ENCODE data around the gene KRTAP4-3.
"Not testable (repeated sequence)": the region's sequence is repeated elsewhere in the genome, so short reads cannot be mapped to it uniquely, and the experiment has no call there.

The KRTAP4-3 gene

GRCh38 chr17:41150026-41150425 is 18.0 kb downstream of the KRTAP4-3 start:
- no peaks in the 10 kb centered on the region for H3K4me1 ChIP-seq (ENCODE audit: control insufficient read depth, insufficient read depth, low read length)
- no peak overlapping the region for H3K9ac ChIP-seq (ENCODE audit: low read length)
- no peaks in the 10 kb centered on the region for H3K27me3 ChIP-seq (replicated peaks; ENCODE audit: control insufficient read depth, insufficient read depth, low read length)
- H3K4me3 ChIP-seq (ENCODE audit: low read length), result no peak overlapping the region
- H3K9me3 ChIP-seq (ENCODE audit: control insufficient read depth, low read length), result no peaks in the 10 kb centered on the region
- no peak for DNase-seq (ENCODE audit: low read depth)
- no peaks in the 10 kb centered on the region for H3K36me3 ChIP-seq (ENCODE audit: control insufficient read depth, insufficient read depth, low read length, severe bottlenecking)

- Histone ChIP-seq H3K9ac (ENCODE audit: low read length) (no peak within 1 kb of the TSS), H3K4me3 (ENCODE audit: low read length) (no peak within 1 kb of the TSS), H3K4me1 (ENCODE audit: control insufficient read depth, insufficient read depth, low read length) (no peaks in the 10 kb centered on the region), H3K9me3 (ENCODE audit: control insufficient read depth, low read length) (no peaks in the 10 kb centered on the region), H3K27me3 (replicated peaks; ENCODE audit: control insufficient read depth, insufficient read depth, low read length) (no peaks in the 10 kb centered on the region), H3K36me3 (ENCODE audit: control insufficient read depth, insufficient read depth, low read length, severe bottlenecking) (no peaks in the 10 kb centered on the region)
- DNase-seq (ENCODE audit: low read depth), result no peak
Measured at GRCh38 chr17:41149652-41149985, 18.4 kb downstream of the KRTAP4-3 start, which contains the start of gene KRTAP4-5. KRTAP4-5 (minus strand) TSS chr17:41149825; CDS start chr17:41149767, 58 bp downstream.

GRCh38 chr17:41148971-41149651 is 18.9 kb downstream of the KRTAP4-3 start:
- H3K9me3 ChIP-seq (ENCODE audit: control insufficient read depth, low read length); H3K4me1 ChIP-seq (ENCODE audit: control insufficient read depth, insufficient read depth, low read length); H3K27me3 ChIP-seq (replicated peaks; ENCODE audit: control insufficient read depth, insufficient read depth, low read length); H3K36me3 ChIP-seq (ENCODE audit: control insufficient read depth, insufficient read depth, low read length, severe bottlenecking); H3K4me3 ChIP-seq (ENCODE audit: low read length); H3K9ac ChIP-seq (ENCODE audit: low read length); DNase-seq (ENCODE audit: low read depth): not testable (repeated sequence)

GRCh38 chr17:41147531-41148204 is 20.4 kb downstream of the KRTAP4-3 start:
- DNase-seq (ENCODE audit: low read depth), result no peak
- H3K4me3 ChIP-seq (ENCODE audit: low read length), result no peak overlapping the region
- peaks cover 11% of the 10 kb centered on the region for H3K9me3 ChIP-seq (ENCODE audit: control insufficient read depth, low read length)
- no peaks in the 10 kb centered on the region for H3K27me3 ChIP-seq (replicated peaks; ENCODE audit: control insufficient read depth, insufficient read depth, low read length)
- H3K36me3 ChIP-seq (ENCODE audit: control insufficient read depth, insufficient read depth, low read length, severe bottlenecking), result no peaks in the 10 kb centered on the region
- no peaks in the 10 kb centered on the region for H3K4me1 ChIP-seq (ENCODE audit: control insufficient read depth, insufficient read depth, low read length)
- no peak overlapping the region for H3K9ac ChIP-seq (ENCODE audit: low read length)

GRCh38 chr17:41145261-41145660 is 22.8 kb downstream of the KRTAP4-3 start:
- Histone ChIP-seq H3K4me1 (ENCODE audit: control insufficient read depth, insufficient read depth, low read length) (no peaks in the 10 kb centered on the region), H3K9me3 (ENCODE audit: control insufficient read depth, low read length) (peaks cover 13% of the 10 kb centered on the region), H3K27me3 (replicated peaks; ENCODE audit: control insufficient read depth, insufficient read depth, low read length) (no peaks in the 10 kb centered on the region)

GRCh38 chr17:41144846-41145245 is 23.2 kb downstream of the KRTAP4-3 start:
- no peak for DNase-seq (ENCODE audit: low read depth)
- no peaks in the 10 kb centered on the region for H3K4me1 ChIP-seq (ENCODE audit: control insufficient read depth, insufficient read depth, low read length)
- H3K9me3 ChIP-seq (ENCODE audit: control insufficient read depth, low read length), result peaks cover 13% of the 10 kb centered on the region
- no peak overlapping the region for H3K4me3 ChIP-seq (ENCODE audit: low read length)
- H3K36me3 ChIP-seq (ENCODE audit: control insufficient read depth, insufficient read depth, low read length, severe bottlenecking), result no peaks in the 10 kb centered on the region
- H3K27me3 ChIP-seq (replicated peaks; ENCODE audit: control insufficient read depth, insufficient read depth, low read length), result no peaks in the 10 kb centered on the region
- H3K9ac ChIP-seq (ENCODE audit: low read length), result no peak overlapping the region

More at GRCh38 chr17:41145261-41145660, 22.8 kb downstream of the KRTAP4-3 start:
- Histone ChIP-seq H3K36me3 (ENCODE audit: control insufficient read depth, insufficient read depth, low read length, severe bottlenecking) (no peaks in the 10 kb centered on the region), H3K4me3 (ENCODE audit: low read length) (no peak overlapping the region), H3K9ac (ENCODE audit: low read length) (no peak overlapping the region)
- DNase-seq (ENCODE audit: low read depth), result no peak

- Histone ChIP-seq H3K9ac (ENCODE audit: low read length) (no peak overlapping the region), H3K4me1 (ENCODE audit: control insufficient read depth, insufficient read depth, low read length) (no peaks in the 10 kb centered on the region), H3K9me3 (ENCODE audit: control insufficient read depth, low read length) (peaks cover 13% of the 10 kb centered on the region), H3K4me3 (ENCODE audit: low read length) (no peak overlapping the region), H3K27me3 (replicated peaks; ENCODE audit: control insufficient read depth, insufficient read depth, low read length) (no peaks in the 10 kb centered on the region), H3K36me3 (ENCODE audit: control insufficient read depth, insufficient read depth, low read length, severe bottlenecking) (no peaks in the 10 kb centered on the region)
- no peak for DNase-seq (ENCODE audit: low read depth)
Measured at GRCh38 chr17:41141361-41141760, 26.7 kb downstream of the KRTAP4-3 start.

- Histone ChIP-seq H3K4me1 (ENCODE audit: control insufficient read depth, insufficient read depth, low read length) (no peaks in the 10 kb centered on the region), H3K4me3 (ENCODE audit: low read length) (no peak within 1 kb of the TSS), H3K9ac (ENCODE audit: low read length) (no peak within 1 kb of the TSS), H3K9me3 (ENCODE audit: control insufficient read depth, low read length) (peaks cover 13% of the 10 kb centered on the region), H3K27me3 (replicated peaks; ENCODE audit: control insufficient read depth, insufficient read depth, low read length) (no peaks in the 10 kb centered on the region), H3K36me3 (ENCODE audit: control insufficient read depth, insufficient read depth, low read length, severe bottlenecking) (no peaks in the 10 kb centered on the region)
- peak; percentile 41 for DNase-seq (ENCODE audit: low read depth)
Measured at GRCh38 chr17:41140360-41141131, 27.5 kb downstream of the KRTAP4-3 start, which contains the start of gene KRTAP4-6. KRTAP4-6 (minus strand) TSS chr17:41140544; CDS start chr17:41140487, 57 bp downstream.

GRCh38 chr17:41139865-41140264 is 28.2 kb downstream of the KRTAP4-3 start:
- DNase-seq (ENCODE audit: low read depth); H3K4me3 ChIP-seq (ENCODE audit: low read length); H3K9ac ChIP-seq (ENCODE audit: low read length); H3K27me3 ChIP-seq (replicated peaks; ENCODE audit: control insufficient read depth, insufficient read depth, low read length); H3K4me1 ChIP-seq (ENCODE audit: control insufficient read depth, insufficient read depth, low read length); H3K36me3 ChIP-seq (ENCODE audit: control insufficient read depth, insufficient read depth, low read length, severe bottlenecking): not testable (repeated sequence)
- H3K9me3 ChIP-seq (ENCODE audit: control insufficient read depth, low read length), result peaks cover 13% of the 10 kb centered on the region

- H3K9me3 ChIP-seq (ENCODE audit: control insufficient read depth, low read length), result no peaks in the 10 kb centered on the region
- H3K27me3 ChIP-seq (replicated peaks; ENCODE audit: control insufficient read depth, insufficient read depth, low read length), result no peaks in the 10 kb centered on the region
- no peak overlapping the region for H3K9ac ChIP-seq (ENCODE audit: low read length)
- no peaks in the 10 kb centered on the region for H3K4me1 ChIP-seq (ENCODE audit: control insufficient read depth, insufficient read depth, low read length)
- no peak for DNase-seq (ENCODE audit: low read depth)
- no peak overlapping the region for H3K4me3 ChIP-seq (ENCODE audit: low read length)
- no peaks in the 10 kb centered on the region for H3K36me3 ChIP-seq (ENCODE audit: control insufficient read depth, insufficient read depth, low read length, severe bottlenecking)
Measured at GRCh38 chr17:41133880-41134735, 33.9 kb downstream of the KRTAP4-3 start.
